ENCODE data around the gene ATP5ME. TPM values are rescaled to one million over a fixed set of nuclear protein-coding genes. Genes with fewer than 3 reads are reported as not detected.
A peak's percentile ranks its signal among the peaks of the same experiment; 100 is the strongest.

The ATP5ME gene
- total RNA-seq, result 177 and 254 TPM in 2 replicates
- polyA plus RNA-seq, result 1,150 and 1,438 TPM in 2 replicates

GRCh38 chr4:674172-675035 lies at the start of gene ATP5ME, which contains the start of gene MYL5:
Gene ATP5ME (minus strand): TSS chr4:674276. CDS start chr4:674247, 29 bp downstream.
Gene MYL5 (plus strand): TSS chr4:674542. CDS start chr4:678027, 3,485 bp downstream.
- Histone ChIP-seq H3K4me1 (ENCODE audit: low read depth) (peaks cover 30% of the 10 kb centered on the region), H3K9me3 (ENCODE audit: low read depth) (no peaks in the 10 kb centered on the region), H3K27me3 (no peaks in the 10 kb centered on the region), H3K4me3 (peak within 1 kb of the TSS; percentile 88), H3K36me3 (peaks cover 23% of the 10 kb centered on the region), H3K27ac (peak within 1 kb of the TSS; percentile 89)
- peak; percentile 97 for DNase-seq (ENCODE audit: low read depth in 1 of 2, low spot score in 1 of 2)
- TF ChIP-seq CTCF (IDR thresholded peaks at IDR 0.05; ENCODE audit: low read depth, low read length), result peak; percentile 91

GRCh38 chr4:722851-723360 lies 48.8 kb upstream of the ATP5ME start:
- no peaks in the 10 kb centered on the region for H3K27me3 ChIP-seq
- no peak for DNase-seq (ENCODE audit: low read depth in 1 of 2, low spot score in 1 of 2)
- TF ChIP-seq CTCF (IDR thresholded peaks at IDR 0.05; ENCODE audit: low read depth, low read length), result no peak
- peak overlapping the region; percentile 30 for H3K27ac ChIP-seq
- no peaks in the 10 kb centered on the region for H3K9me3 ChIP-seq (ENCODE audit: low read depth)
- H3K4me1 ChIP-seq (ENCODE audit: low read depth), result no peaks in the 10 kb centered on the region
- no peaks in the 10 kb centered on the region for H3K36me3 ChIP-seq
- no peak overlapping the region for H3K4me3 ChIP-seq

- TF ChIP-seq CTCF (IDR thresholded peaks at IDR 0.05; ENCODE audit: low read depth, low read length), result no peak
- no peak overlapping the region for H3K4me3 ChIP-seq
- no peaks in the 10 kb centered on the region for H3K27me3 ChIP-seq
- H3K4me1 ChIP-seq (ENCODE audit: low read depth), result no peaks in the 10 kb centered on the region
- H3K27ac ChIP-seq, result no peak overlapping the region
- H3K9me3 ChIP-seq (ENCODE audit: low read depth), result no peaks in the 10 kb centered on the region
- no peak for DNase-seq (ENCODE audit: low read depth in 1 of 2, low spot score in 1 of 2)
- no peaks in the 10 kb centered on the region for H3K36me3 ChIP-seq
Measured at GRCh38 chr4:722169-722725, 48.2 kb upstream of the ATP5ME start.

- Histone ChIP-seq H3K9me3 (ENCODE audit: low read depth) (no peaks in the 10 kb centered on the region), H3K36me3 (no peaks in the 10 kb centered on the region), H3K27ac (peak overlapping the region; percentile 28), H3K4me1 (ENCODE audit: low read depth) (no peaks in the 10 kb centered on the region), H3K4me3 (no peak overlapping the region), H3K27me3 (no peaks in the 10 kb centered on the region)
- TF ChIP-seq CTCF (IDR thresholded peaks at IDR 0.05; ENCODE audit: low read depth, low read length), result no peak
- DNase-seq (ENCODE audit: low read depth in 1 of 2, low spot score in 1 of 2), result peak in 1 of 2 donors; percentile 62
Measured at GRCh38 chr4:721261-722168, 47.4 kb upstream of the ATP5ME start.
